SU-DHL-6 (cell line): Measurements from ENCODE around the gene SFTPB.

ENCODE experiments used
- H2AFZ ChIP-seq: fragments of 200-600 bp; sonication (generic); 2 replicates; pipeline ENCODE4 v1.6.1; 2014; ENCODE audit warnings: low read depth, mild to moderate bottlenecking, moderate library complexity, mixed read lengths, antibody characterized with exemption, low read length; ENCODE audit not compliant: severe bottlenecking
- H3F3A ChIP-seq: fragments of 200-600 bp; shearing (Covaris generic); 2 replicates; pipeline ENCODE4 v1.6.0; 2016; ENCODE audit warnings: antibody characterized with exemption, mild to moderate bottlenecking; ENCODE audit not compliant: insufficient read depth
- H3K27ac ChIP-seq: fragments of 200-600 bp; sonication (generic); 2 replicates; pipeline ENCODE4 v1.5.1; 2016; ENCODE audit warnings: low read depth, mild to moderate bottlenecking, low read length, moderate library complexity, mixed read lengths
- H3K27me3 ChIP-seq: fragments of 200-600 bp; sonication (generic), shearing (Covaris generic); 2 replicates; pipeline ENCODE4 v1.6.0; 2014; ENCODE audit warnings: mild to moderate bottlenecking, low read length
- H3K36me3 ChIP-seq: fragments of 200-600 bp; sonication (generic); 2 replicates; pipeline ENCODE4 v1.6.1; 2014; ENCODE audit warnings: mild to moderate bottlenecking, low read length, mixed read lengths
- H3K4me2 ChIP-seq: fragments of 300-600, 200-600 bp; shearing (Covaris generic), sonication (generic); 2 replicates; pipeline ENCODE4 v1.6.0; 2014; ENCODE audit warnings: low read length, low read depth, mild to moderate bottlenecking; ENCODE audit not compliant: poor library complexity, severe bottlenecking
- H3K4me3 ChIP-seq: fragments of 200-600 bp; sonication (generic); 2 replicates; pipeline ENCODE4 v1.5.1; 2014; ENCODE audit warnings: antibody characterized with exemption, low read length, mild to moderate bottlenecking, mixed read lengths; ENCODE audit not compliant: insufficient read depth, poor library complexity, severe bottlenecking
- H3K79me2 ChIP-seq: fragments of 200-600 bp; sonication (generic); 2 replicates; pipeline ENCODE4 v1.6.1; 2014; ENCODE audit warnings: mild to moderate bottlenecking, low read length, moderate library complexity; ENCODE audit not compliant: insufficient read depth
- H3K9ac ChIP-seq: fragments of 200-600 bp; sonication (generic); 2 replicates; pipeline ENCODE4 v1.7.0; 2014; ENCODE audit warnings: mild to moderate bottlenecking, low read length
- H3K9me2 ChIP-seq: fragments of 200-600 bp; sonication (generic); replicated peaks from 2 replicates; pipeline ENCODE4 v1.6.1; 2014; ENCODE audit warnings: low read length; ENCODE audit not compliant: insufficient read depth
- H3K9me3 ChIP-seq: fragments of 200-600 bp; sonication (generic); 2 replicates; pipeline ENCODE4 v1.6.1; 2014; ENCODE audit warnings: low read length, mixed read lengths; ENCODE audit not compliant: insufficient read depth
- H4K20me1 ChIP-seq: fragments of 200-600 bp; sonication (generic); 2 replicates; pipeline ENCODE4 v1.6.1; 2014; ENCODE audit warnings: low read depth, mild to moderate bottlenecking, antibody characterized with exemption, low read length, moderate library complexity, mixed read lengths
- EZH2phosphoT487 ChIP-seq: fragments of 200-600 bp; sonication (generic), shearing (Covaris generic); conservative IDR thresholded peaks from 2 replicates; pipeline ENCODE4 v1.6.1; 2018; ENCODE audit warnings: mild to moderate bottlenecking, antibody characterized with exemption, low read length, moderate library complexity, mixed read lengths
- TF ChIP-seq, protein P1 (sequence below): fragments of 200-600 bp; sonication (generic); IDR thresholded peaks from one replicate; pipeline ENCODE4 v1.5.1; 2017; ENCODE audit warnings: antibody characterized with exemption, mild to moderate bottlenecking, low read length, moderate library complexity; ENCODE audit not compliant: insufficient read depth, poor library complexity, severe bottlenecking

Gene SFTPB

DNA sequence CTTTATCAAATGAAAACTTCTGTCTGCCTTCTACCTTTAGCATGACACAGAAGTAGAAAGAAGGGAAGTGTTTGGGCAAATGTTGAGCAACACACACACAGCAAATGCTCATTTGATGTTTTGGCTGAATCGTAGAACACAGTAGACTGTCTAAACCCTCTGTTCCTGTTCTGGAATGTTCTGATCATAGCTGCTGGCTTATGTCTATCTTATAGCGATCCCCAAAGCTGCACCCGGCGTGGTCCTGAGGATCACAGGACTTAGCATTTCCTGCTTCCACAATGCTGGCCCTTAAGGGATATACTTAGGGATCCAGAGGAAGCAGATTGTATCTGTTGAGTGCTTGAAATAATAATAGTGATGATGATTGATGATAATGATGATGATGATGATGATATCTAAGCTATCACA is 41.4 kb upstream of the SFTPB start:
- Histone ChIP-seq H3K27me3 (no peaks in the 10 kb centered on the region), H3K4me3 (no peak overlapping the region), H4K20me1 (no peaks in the 10 kb centered on the region), H3K9ac (no peak overlapping the region), H3K4me2 (no peak overlapping the region), H3K9me3 (no peaks in the 10 kb centered on the region), H3K9me2 (no peaks in the 10 kb centered on the region), H3F3A (no peaks in the 10 kb centered on the region), H3K27ac (no peak overlapping the region), H2AFZ (no peak overlapping the region), H3K79me2 (no peaks in the 10 kb centered on the region), H3K36me3 (no peaks in the 10 kb centered on the region)
- TF ChIP-seq, protein P1, sequence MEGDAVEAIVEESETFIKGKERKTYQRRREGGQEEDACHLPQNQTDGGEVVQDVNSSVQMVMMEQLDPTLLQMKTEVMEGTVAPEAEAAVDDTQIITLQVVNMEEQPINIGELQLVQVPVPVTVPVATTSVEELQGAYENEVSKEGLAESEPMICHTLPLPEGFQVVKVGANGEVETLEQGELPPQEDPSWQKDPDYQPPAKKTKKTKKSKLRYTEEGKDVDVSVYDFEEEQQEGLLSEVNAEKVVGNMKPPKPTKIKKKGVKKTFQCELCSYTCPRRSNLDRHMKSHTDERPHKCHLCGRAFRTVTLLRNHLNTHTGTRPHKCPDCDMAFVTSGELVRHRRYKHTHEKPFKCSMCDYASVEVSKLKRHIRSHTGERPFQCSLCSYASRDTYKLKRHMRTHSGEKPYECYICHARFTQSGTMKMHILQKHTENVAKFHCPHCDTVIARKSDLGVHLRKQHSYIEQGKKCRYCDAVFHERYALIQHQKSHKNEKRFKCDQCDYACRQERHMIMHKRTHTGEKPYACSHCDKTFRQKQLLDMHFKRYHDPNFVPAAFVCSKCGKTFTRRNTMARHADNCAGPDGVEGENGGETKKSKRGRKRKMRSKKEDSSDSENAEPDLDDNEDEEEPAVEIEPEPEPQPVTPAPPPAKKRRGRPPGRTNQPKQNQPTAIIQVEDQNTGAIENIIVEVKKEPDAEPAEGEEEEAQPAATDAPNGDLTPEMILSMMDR, result no peak
- no peak for TF ChIP-seq EZH2phosphoT487

DNA sequence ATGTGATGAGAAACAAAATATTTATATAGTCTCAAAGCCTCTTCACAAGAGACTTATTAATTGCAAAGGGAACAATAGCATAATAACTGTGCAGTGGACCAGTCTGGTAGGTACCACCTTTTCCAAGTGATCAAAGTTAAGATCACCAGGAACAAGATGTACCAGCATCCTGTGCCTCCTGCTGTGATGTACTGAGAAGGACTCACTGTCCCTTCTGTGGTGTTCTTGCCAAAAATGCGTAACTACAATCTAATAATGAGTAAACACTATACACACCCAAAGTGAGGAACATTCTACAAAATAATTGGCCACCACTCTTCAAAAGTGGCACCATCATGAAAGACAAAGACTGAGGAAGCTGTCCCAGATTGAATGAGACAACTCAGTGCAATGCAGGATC is 40.6 kb upstream of the SFTPB start:
- Histone ChIP-seq H3F3A (no peaks in the 10 kb centered on the region), H3K9me3 (no peaks in the 10 kb centered on the region), H3K9ac (no peak overlapping the region), H3K79me2 (no peaks in the 10 kb centered on the region), H4K20me1 (no peaks in the 10 kb centered on the region), H3K27ac (no peak overlapping the region), H3K27me3 (no peaks in the 10 kb centered on the region), H3K9me2 (no peaks in the 10 kb centered on the region), H3K4me3 (no peak overlapping the region), H3K36me3 (no peaks in the 10 kb centered on the region), H3K4me2 (no peak overlapping the region), H2AFZ (no peak overlapping the region)
- TF ChIP-seq, protein P1, result no peak
- no peak for TF ChIP-seq EZH2phosphoT487

DNA sequence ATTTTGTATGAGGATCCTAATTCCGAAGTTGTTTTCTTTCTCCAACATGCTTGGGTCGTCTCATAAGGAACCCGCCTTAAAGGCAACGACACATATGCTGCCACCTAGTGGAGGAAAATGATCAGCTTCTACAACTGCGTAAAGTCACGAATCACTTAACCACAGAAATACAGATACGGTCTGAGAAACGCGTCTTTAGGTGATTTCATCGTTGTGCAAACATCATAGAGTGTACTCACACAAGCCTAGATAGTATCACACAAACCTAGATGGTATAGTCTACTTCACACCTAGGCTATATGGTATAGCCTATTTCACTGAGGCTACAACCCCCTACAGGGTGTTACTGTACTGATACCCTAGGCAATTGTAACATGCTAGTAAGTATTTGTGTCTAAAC is 39.3 kb upstream of the SFTPB start:
- H3K4me2 ChIP-seq, result no peak overlapping the region
- H3K27me3 ChIP-seq, result no peaks in the 10 kb centered on the region
- no peak overlapping the region for H3K4me3 ChIP-seq
- no peaks in the 10 kb centered on the region for H4K20me1 ChIP-seq
- H3K9me3 ChIP-seq, result no peaks in the 10 kb centered on the region
- TF ChIP-seq, protein P1, result peak; percentile 86
- no peak for TF ChIP-seq EZH2phosphoT487
- peak overlapping the region; percentile 15 for H2AFZ ChIP-seq
- H3K27ac ChIP-seq, result no peak overlapping the region
- no peaks in the 10 kb centered on the region for H3K36me3 ChIP-seq
- no peaks in the 10 kb centered on the region for H3K9me2 ChIP-seq
- H3K9ac ChIP-seq, result no peak overlapping the region
- H3F3A ChIP-seq, result no peaks in the 10 kb centered on the region
- H3K79me2 ChIP-seq, result no peaks in the 10 kb centered on the region
